HG03025 (cell line): Measurements from ENCODE around the gene YPEL2.

Experiments used
- ATAC-seq: cut with Tn5 transposase; IDR thresholded peaks from one replicate; pipeline ENCODE4 v1.9.1; 2021; ENCODE audit warnings: mild to moderate bottlenecking, moderate library complexity; ENCODE audit not compliant: unreplicated experiment, low FRiP score

The YPEL2 gene

DNA sequence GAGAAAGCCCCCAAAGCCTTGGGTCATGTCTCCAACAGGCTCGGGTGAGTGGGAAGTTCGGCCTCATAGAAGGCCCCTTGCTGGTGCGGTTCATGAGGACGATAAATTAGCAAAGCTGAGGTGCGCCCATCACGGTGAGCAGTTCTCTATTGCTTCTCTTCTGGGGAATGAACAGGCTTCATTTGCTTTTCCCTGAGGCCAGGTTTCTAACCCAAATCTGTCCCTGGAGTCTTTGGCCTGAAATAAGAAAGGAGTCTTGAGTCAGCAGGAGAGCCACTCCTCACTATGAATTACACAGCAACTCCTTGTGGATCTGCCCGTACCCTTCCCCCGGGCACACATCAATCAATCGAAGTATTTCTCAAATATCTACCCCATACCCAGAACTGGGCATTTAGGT is 94.6 kb downstream of the YPEL2 start:
- no peak for ATAC-seq

- no peak for ATAC-seq
Measured at GRCh38 chr17:59427425-59427921, 96.0 kb downstream of the YPEL2 start.

GRCh38 chr17:59427996-59428395 is 96.5 kb downstream of the YPEL2 start:
- ATAC-seq, result no peak

- ATAC-seq, result no peak
Measured at GRCh38 chr17:59428916-59429485, 97.5 kb downstream of the YPEL2 start.

GRCh38 chr17:59431601-59432000 is 100.1 kb downstream of the YPEL2 start:
- no peak for ATAC-seq

- ATAC-seq, result no peak
Measured at GRCh38 chr17:59432657-59433056, 101.2 kb downstream of the YPEL2 start.

DNA sequence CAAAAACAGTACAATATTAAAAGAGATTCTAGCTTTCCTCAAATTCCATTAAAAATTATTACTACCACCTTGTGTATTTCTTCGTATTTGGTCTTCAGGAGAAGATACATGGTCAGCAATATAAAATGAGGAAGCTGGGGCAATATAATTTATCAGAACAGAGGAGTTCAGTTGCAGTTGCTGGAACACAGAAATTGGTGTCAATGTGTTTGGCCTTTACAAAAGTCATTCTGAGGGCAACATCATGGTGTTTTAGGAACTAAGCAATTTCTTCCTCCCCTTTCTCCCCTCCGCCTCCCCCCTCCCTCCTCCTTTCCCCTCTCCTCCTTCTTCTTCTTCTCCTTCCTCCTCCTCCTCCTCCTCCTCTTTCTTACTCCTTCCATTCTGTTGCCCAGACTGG is 102.1 kb downstream of the YPEL2 start:
- no peak for ATAC-seq

DNA sequence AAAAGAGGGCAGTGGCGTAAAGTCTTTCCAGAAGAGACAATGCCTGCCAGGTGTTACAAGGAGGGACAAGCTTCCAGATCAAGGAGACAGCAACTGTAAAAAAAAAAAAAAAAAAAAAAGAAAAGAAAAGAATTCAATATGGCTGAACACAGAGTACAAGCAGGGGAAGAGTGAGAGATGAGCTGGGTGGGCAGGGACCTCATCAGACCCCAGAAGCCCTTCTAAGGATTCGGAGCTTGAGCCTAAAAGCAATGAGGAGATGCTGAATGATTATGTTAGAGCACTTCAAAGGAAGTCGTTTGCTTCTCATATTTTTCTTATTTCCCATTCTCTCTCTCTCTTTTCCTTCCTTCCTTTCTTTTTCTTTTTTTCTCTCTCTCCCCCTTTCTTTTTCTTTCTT is 103.0 kb downstream of the YPEL2 start:
- ATAC-seq, result no peak

DNA sequence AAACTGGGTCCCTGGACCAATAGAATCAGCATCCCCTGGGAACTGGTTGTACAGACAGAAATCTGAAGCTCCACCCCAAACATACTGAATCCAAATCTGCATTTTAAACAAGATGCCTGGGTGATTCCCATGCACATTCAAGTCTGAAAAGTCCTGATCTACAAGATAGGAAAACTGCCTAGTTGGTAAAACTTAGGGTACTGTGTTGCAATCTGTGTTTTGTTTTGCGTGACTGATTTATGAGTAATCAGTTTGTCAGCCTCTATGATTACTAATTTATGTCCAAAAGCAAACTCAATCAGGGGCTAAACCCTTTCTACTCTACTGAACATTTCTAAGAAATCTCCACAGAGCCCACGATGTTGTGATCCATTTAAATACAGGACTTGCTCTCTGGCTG is 103.8 kb downstream of the YPEL2 start:
- no peak for ATAC-seq

DNA sequence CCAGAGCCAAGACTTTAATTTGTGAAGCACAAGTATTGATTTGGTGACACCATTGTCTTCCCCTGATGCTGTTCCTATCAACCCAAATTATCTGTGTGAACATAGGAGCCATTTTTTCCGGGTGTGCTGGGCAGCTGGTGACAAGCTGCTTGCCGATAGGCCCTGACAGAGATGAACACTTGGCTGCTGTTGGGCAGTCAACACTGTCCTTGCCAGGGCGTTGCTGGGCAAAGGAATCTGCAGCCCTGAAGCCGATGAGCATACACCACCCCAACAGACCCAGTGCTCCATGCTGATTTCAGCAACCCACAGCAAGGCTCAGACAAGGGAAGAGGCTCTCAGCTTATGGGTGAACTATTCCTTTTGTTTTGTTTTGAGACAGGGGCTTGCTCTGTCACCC is 105.4 kb downstream of the YPEL2 start:
- no peak for ATAC-seq

- no peak for ATAC-seq
Measured at GRCh38 chr17:59437791-59438281, 106.4 kb downstream of the YPEL2 start.

- ATAC-seq, result no peak
Measured at GRCh38 chr17:59439262-59439661, 107.8 kb downstream of the YPEL2 start.

- no peak for ATAC-seq
Measured at GRCh38 chr17:59439741-59440211, 108.3 kb downstream of the YPEL2 start.

- no peak for ATAC-seq
Measured at GRCh38 chr17:59440757-59441463, 109.5 kb downstream of the YPEL2 start.

DNA sequence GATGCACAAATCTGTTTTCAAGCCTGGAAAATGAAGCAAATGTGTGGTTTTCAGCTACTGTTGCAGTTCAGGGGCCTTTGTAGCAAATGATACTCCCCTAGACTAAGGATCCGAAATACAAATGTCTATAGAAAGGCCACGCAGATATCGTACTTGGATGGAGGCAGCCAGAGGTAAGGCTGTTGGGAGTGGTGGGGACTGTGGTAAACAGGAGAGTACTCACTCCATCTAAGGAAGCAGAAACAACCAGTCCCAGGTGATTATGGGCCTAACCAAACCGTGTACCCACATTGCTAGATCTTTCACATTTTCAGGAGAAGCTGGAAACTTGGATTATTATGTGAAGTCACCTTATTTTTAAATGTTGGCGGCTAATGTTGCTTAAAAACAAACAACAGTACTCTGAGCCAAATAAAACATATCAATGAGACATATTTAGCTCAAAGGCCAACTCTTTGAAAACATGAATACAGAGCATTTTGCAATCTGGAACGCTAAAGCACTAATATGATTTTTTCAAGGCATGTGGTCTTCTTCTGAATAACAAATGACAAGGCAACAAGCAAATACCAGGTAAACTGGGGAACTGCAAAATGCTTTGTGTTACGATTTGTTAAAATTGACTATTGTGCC is 110.1 kb downstream of the YPEL2 start:
- no peak for ATAC-seq

- no peak for ATAC-seq
Measured at GRCh38 chr17:59443106-59443505, 111.7 kb downstream of the YPEL2 start.
